Medulla oblongata (tissue), 1 donor: ENCODE measurements around the gene SARNP.

Source experiments
- DNase-seq: peaks from one replicate; pipeline ENCODE4 v3.0.0-alpha.2; 2015; ENCODE audit errors: extremely low spot score

SARNP gene

DNA sequence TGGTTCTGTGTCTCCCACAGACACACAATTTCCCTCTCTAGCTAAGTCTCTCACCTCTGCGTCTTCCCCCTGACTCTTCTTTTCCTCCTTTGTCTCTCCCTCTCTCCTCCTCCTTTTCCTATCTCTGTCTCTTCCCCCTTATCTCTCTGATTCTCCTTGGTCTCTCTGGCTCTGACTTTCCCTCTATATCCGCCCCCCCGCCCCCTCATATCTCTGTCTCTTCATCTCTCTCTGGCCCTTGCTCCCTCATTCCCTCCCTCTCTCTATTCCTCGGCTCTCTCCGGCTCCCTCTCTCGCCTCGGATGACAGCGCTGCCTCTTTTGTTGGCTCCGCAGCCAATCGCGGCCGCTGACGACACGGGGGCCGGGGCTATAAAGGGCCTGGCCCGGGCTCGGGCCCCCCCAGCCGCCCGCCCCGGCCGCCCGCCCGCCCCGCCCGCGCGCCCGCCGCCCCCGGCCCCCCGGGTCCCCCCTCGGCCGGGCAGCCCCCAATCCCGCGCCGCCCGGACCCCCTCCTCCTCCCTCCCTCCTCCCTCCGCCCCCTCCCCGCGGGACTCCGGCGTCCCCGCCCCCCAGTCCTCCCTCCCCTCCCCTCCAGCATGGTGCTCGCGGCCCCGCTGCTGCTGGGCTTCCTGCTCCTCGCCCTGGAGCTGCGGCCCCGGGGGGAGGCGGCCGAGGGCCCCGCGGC is 74.7 kb downstream of the SARNP start, which contains the start of gene GDF11:
TSS of gene GDF11 (plus strand) at position 404 of the 687 bp plus-strand sequence. CDS start at position 599, 195 bp downstream.
- DNase-seq, result peak; percentile 92

DNA sequence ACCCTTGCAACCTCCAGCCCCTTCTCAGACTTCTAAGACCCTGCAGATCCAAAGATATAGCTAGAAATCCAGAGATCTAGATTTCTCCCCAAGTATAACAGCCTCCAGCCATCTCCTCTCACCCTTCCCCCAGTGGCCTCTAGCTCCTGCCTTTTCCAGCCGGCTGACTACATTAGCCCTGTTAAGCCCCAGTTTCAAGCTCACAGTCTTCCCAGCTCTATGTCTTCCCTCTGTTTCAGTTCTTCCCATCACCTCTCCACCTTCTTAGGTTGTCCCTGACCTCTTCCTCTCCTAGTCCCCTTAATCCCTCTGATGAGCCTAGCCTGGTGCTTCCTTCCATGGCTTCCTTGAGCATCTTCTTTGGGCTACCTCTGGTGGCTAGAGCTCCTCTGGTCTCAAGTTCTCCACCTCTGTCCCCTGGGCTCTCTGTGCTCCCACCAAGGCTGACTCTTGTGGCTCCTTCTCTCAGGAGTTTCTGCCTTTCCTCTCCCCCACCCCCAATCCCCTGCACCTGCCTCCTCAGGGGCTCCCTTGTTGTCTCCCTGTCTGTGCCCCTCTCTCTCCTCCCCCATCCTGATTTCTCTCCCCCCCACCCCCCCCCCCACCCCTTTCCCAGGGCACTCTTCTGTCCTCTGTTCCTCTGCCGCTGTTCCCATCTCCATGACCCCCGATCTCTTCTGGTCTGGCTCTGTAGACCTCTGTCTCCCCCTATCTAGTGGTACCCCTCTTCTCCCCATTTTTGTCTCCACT is 75.4 kb downstream of the SARNP start:
- DNase-seq, result no peak

DNA sequence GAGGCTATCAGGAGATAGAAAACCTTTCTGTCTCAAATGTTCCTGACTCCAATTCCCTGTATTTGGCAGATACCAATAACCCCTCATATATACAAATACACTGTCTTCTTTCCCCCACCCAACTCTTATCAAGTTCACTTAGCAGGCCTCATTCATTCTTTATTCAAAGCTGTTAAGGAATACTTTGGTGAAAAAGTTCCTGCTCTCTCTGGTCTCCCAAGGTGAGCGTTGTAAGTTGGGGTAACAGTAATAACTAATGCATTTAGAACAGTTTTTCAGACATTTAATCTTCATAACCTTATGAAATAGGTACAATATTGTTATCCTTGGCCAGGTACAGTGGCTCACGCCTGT is 78.5 kb downstream of the SARNP start:
- DNase-seq, result no peak

DNA sequence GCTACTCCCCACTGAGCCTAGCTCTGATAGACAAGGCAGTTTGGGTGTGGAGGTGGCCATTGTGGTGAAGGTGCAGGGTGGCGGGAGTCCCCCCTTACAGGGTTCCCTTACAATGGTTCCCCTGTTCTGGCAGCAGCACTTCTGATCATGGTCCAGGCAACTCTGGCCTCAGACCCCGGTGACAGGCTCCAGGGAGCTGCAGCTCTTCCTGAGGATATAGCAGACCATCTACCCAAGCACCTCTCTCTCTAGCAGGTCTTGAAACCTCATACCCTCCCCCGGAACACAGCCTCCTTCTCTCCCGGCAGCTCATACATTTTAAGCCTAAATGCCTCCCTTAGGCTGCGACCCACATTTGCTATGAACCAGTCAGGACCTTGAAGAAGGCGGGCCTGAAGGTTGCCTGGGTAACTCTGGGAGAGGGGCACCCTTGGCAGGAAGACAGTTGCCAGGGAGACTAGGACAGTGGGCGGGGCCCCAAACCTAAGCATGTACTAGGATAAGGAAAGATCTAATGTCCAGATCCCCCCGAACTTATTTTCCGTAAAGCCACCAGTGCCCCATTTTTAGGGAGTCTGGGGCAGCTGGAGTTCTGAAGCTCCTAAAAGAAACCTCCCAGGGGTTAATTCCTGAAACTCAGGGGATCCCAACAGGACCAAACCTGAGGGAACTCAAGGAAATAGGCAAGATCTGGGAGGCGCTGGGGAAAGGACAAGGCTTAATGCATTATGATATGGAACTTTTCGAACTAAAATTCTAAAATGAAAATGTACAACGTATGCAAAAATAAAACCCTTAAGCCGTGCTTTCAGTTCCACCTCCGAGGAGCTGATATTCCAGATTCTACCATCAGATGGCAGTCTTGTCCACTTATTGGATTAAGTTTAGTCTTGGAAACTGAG is 79.2 kb downstream of the SARNP start:
- peak; percentile 96 for DNase-seq

DNA sequence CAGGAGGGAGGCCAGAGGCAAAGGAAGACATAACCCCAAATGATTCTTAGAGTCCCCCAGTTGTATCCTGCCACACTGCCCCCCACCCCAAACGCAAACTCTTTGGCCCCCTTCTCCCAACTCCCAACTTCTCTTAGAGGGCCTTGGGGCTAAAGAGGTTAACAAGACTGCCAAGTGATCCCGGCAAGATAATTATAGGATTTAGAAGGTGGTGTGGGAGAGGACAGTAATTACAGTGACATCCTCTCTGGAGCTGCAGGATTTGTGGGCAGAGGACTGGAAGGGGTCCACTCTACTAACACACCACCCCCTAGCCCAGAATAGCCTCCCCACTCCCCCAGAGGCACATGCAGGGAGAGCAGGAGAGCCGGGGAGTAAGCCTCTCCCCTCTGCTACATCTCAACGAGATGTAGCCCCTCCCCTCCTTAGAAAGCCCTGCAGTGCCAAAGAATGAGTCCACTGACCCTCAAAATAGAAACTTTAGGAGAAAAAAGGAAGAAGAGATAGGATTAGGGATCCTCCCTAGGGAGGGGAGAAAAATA is 79.9 kb downstream of the SARNP start:
- DNase-seq, result peak; percentile 11

DNA sequence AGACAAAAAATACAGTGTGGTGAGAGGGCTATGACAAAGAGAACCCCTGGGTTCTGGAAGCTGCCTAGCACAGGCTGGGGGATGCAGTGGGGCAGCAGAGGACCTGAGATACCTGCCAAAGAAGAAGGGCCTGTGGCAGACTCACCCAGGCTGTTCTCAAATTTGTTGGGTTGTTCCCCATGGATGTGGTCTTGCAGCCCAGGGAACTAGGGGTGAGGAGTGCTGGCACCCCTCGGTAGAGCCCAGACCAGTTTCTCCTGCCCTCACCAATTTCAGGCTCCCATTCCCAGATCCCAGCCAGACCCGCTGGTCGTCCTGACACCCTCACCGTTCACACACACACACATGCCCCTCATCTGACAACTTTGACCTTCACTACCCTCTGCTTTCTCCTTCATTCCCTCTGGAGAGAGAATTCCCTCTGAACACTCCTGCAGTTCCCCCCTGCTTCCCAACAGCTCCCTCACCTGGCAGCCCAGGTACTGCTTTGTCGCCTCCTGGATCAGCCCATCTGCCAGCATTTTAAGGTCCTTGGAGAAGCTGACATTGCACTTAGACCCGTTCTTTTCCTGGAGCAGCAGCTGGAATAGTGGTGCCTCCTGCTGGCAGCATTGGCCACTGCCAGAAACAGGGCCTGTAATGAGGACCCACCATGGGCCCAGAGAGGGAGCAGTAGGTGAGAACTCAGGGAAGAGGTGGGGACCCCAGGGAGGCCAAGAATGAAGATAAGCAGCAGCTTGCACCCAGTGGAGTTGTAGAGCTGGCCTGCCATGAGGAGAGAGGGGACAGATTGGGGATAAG is 80.5 kb downstream of the SARNP start:
- DNase-seq, result peak; percentile 83

DNA sequence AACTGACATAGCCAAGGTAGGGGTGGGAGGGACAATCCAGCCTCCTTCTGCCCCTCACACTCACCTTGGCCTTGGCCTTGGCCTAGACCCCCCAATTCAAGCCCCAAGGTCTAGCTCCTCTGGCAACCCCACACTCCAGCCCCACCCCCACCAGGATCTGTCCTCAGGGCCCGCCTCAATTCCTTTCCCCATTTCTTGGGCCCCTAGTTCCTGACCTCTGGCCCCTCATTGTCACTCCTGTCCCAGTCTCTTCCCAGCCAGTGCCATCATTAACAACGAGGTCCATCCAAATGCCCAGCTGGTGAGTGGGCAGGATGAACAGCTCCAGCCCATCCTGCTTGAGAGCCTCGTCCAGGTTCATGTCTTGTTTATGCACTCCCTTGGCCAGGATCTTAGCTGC is 81.4 kb downstream of the SARNP start:
- DNase-seq, result no peak

DNA sequence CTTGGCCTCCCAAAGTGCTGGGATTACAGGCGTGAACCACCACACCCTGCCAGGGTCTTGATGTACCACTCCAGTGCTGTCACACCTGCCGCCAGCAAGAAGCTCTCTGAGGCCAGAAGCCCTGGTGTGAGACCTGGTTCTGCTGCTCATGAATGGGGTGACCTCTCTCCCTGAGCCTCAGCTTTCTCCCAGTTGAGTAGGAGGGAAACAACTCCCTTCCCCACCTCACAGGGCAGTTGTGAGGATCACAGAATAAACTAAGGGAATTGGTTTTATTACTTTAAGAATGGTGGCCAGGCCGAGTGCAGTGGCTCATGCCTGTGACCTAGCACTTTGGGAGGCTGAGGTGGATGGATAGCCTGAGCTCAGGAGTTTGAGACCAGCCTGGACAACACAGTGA is 82.9 kb downstream of the SARNP start:
- no peak for DNase-seq

DNA sequence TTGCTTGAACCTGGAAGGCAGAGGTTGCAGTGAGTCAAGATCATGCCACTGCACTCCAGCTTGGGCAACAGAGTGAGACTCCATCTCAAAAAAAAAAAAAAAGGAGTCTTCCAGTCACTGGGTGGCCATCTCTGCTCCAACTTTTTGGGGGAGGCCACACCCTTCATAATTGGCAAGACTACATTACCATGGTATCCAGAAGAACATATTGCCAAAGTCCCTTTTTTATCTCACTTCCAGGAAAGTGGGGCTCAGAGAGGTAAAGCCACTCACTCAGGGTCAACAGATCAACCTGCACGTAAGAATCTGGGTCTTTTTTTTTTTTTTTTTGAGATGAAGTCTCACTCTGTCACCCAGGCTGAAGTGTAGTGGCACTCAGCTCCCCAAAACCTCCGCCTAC is 83.7 kb downstream of the SARNP start:
- DNase-seq, result no peak

DNA sequence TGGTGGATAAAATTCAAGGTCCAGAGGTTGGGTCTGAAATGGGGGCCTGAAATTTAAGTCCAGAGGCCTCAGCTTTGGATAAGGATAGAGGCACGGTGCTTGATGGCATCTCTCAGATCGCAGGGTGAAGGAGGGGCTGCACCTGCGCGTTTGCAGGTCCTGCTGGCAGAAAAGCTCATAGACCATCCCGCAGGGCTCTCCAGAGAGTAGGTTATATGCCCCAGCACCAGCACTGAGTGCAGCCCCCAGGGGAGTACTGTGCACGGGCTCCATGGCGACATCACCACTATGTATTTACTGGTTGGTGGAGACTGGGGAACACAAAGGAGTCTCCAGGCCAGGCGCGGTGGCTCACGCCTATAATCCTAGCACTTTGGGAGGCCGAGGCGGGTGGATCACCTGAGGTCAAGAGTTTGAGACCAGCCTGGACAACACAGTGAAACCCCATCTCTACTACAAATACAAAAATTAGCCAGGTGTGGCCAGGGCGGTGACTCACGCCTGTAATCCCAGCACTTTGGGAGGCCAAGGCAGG is 84.4 kb downstream of the SARNP start:
- no peak for DNase-seq

DNA sequence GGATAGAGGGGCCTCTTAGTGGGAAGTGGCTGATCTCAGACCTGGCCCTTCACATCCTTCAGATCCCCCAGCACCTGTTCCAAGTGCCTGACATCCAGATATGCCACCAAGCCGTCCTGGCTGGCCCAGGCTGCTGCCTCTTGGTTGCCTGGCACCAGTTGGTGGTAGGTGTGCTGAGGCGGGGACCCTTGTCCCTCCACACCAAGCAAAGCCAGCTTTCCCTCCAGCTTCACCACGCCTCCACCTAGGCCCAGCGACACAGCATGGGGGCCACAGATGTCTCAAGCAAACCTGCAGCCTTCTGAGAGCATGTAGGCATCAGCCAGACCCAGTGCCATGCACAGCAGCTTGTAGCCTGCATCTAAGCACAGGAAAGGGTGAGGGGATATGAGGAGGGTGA is 85.2 kb downstream of the SARNP start:
- no peak for DNase-seq

DNA sequence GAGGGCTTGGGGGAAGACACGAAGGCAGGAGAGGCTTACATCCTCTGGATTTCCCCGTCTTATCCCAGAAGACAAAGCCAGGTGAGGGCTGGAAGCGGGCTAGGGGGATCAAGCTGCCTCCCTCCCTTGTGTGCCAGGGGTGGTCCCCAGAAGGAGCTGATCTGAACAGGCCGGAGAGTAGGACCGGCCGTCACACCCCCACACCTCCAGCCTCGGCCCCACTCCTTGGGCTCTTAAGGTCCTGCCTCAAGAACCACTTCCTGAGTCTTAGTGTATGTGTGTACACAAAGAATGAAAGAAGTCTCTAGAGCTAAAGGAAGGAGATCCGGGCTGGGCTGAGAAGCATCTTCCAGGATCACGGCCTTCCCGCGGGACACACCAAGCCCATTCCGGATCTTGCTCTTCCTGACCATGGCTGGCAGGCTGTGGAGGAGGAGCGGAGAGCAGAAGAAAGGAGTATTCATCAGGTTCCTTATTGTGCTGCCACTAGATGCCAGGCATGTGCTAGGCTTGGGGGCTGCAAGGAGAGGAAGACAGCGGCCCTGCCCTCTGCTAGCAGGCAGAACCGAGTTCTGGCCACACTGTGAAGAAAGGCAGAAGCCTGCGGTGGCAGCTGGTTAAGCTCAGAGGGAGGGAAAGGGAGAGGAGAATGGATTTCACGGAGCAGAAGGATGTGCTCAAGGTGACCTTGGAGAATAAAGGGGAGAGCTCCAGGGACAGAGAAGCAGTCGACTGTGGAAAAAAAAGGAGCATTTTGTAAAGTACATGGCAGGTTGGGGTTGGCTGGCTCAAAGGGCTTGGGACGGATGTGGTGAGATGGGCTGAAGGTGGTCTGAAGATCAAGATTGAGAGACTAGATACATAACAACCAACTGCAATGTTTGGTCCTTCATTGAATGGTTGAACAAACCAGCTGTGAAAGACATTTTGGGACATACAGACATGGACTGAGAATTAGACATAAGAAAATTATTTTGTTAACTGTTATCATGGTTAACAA is 87.4 kb downstream of the SARNP start:
- peak; percentile 88 for DNase-seq

DNA sequence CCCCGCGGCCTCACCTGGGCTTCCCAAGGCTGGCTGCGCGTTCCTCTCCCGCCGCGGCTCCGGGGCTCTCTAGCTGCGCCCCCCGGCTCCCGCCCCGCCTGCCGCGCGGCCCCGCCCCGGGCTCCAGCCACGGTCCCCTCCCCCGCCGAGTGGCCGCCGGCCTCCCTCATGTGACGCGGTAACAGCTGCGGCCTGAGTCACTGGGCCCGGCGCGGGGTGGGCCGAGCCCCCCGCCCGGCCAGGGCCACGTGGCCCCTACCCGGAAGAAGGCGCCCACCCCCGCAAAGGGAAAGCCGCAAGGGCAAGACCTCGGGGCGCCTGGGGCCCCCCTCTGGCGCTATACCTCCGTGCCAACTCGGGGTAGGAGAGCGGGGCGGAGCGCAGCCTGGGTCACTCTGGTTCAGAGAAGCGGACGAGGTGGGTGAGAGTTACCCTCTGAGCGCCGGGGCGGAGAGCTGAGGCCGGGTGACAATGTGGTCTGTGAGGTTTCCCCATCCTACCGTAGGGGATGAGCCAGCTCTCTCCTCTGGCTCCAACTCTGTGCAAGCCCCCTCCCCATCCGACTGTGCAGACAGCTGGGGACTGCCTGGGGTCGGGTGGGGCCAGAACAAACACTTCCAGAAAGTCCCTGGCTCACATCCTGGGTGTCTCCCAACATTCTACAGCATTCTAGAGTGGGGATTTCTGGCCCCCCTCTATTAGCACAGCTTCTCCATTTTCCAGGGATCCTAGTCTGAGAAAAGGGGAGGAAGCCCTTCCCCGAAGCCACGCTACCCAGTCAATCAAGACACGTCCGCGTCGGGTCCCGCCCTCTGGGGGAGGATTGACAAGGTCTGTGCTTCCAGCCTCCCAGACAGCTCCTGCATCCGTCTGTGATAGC is 88.3 kb downstream of the SARNP start, which contains the start of gene CD63:
TSS of gene CD63 (minus strand) at position 71 of the 880 bp plus-strand sequence. CDS start 668 bp downstream, outside the sequence.
- peak; percentile 98 for DNase-seq

DNA sequence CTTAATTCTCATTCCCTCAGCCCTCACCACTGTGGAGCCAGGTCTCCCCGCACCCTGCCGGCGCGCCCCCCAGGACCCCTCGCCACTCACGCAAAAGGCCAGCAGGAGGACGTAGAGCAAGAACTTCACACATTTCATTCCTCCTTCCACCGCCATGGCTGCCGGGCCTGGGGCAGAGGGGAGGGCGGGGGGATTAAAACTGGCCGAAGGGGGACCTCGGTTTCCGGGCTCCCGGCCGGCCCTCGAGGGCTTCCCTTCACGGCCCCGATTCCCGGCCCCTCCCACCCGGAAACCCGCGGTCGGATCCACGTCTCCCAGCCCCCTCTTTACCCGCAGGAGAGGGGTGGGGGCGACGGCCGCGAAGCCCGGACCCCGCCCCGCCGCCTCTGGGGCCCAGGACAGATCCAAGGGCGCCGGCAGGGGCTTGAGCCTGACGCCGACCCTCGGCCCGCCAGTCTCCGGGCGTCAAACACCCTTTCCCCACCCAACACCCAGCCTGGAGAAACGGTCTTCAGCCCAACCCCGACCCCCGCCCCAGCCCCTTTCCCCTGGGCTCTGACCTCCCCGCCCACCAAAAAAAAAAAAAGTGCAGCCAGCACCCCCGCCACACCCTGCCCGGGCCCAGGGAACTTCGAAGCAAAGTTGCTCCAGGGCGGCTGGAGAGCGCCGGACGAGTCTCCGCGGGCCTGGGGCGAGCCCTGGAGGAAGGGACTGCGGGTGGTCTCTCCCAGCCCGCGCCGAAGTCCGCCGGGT is 89.2 kb downstream of the SARNP start:
- peak; percentile 76 for DNase-seq

DNA sequence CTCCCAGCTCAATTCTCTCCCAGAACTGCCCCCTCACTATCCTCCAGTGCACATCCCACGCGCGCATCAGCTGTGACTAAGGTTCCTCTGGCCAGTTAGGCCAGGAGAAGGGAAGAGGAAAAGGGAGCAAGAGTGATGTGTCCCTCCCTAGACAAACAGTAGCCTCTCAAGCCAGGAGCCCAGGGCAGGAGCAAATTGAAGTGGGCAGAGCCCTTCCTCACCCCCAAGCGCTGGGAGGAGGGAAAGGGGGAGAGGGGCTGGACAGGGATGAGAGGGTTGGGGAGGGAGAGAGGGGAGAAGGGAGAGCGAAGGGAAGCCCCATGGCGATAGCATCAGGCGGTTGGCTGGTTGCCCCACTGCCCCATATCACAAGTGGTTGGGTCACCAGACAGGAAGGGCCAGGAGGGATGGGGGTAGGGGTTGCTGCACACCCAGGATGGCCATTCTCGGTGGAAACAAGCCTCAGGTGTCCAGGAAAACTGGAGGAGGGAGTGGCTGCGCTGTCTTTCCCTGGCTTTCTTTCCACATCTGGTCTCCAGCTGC is 89.8 kb downstream of the SARNP start:
- peak; percentile 58 for DNase-seq

DNA sequence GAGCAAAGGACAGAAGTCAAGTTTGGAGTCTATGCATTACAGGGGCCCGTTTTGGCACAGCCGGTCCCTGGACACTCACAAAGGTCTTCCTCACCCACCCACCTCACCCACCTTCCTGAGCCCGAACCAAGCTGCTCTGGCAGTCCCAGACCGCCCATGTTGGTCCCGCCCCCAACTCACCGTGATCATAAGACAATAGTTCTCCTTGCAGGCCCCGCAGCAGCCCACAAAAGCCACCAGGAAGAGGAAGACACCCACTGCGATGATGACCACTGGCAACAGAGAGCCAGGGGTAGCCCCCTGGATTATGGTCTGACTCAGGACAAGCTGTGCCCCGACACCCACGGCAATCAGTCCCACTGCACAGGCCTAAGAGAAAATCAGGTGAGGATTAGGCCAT is 90.6 kb downstream of the SARNP start:
- DNase-seq, result no peak

DNA sequence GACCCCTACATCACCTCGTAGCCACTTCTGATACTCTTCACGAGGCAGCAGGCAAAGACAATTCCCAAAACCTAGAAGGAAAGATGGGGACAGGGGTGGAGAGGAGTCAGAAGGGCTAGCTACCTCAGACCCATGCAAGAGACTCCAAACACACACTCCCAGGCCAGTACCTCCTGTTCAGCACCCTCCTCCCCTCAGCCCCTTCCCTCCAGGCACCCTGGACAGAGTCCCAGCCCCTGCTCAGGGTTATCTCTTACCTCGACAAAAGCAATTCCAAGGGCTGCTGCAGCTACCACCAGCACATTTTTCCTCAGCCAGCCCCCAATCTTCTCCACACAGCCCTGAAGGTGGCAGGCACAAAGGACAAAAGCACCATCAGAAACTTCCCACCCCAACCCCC is 92.0 kb downstream of the SARNP start:
- no peak for DNase-seq

DNA sequence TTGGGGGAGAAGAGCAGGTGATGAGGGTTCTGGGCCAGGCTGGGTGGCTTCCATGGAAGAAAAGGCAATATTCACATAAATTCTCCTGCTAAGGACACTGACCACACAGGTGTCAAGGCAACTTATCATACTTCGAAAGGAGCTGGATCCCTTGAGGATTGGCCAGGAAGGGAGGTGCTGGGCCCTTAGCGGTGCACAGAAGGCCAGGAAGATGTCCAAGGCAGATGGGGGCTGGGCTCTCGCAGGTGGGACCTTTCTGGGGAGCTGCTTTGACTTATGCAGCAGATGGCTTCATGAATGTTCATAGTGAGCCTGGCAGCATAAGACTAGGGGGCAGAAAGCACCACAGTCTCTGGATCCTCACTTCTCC is 92.6 kb downstream of the SARNP start:
- peak; percentile 7 for DNase-seq
